IPS-18a (cell line): ENCODE measurements around the gene NRXN3.

Source experiments
- H3K27ac ChIP-seq: one replicate; pipeline ENCODE4 v1.5.1; 2013; ENCODE audit warnings: low read length
- H3K27me3 ChIP-seq: one replicate; pipeline ENCODE4 v1.6.1; 2013; ENCODE audit warnings: mild to moderate bottlenecking, low read length; ENCODE audit not compliant: control insufficient read depth, insufficient read depth
- H3K36me3 ChIP-seq: one replicate; pipeline ENCODE4 v1.6.1; 2013; ENCODE audit warnings: low read depth, low read length; ENCODE audit not compliant: control insufficient read depth
- H3K4me1 ChIP-seq: one replicate; pipeline ENCODE4 v1.6.1; 2013; ENCODE audit warnings: low read depth, low read length; ENCODE audit not compliant: control insufficient read depth
- H3K4me3 ChIP-seq: one replicate; pipeline ENCODE4 v1.5.1; 2013; ENCODE audit warnings: low read length
- H3K9ac ChIP-seq: one replicate; pipeline ENCODE4 v1.6.1; 2013; ENCODE audit warnings: mild to moderate bottlenecking, low read length, moderate library complexity
- H3K9me3 ChIP-seq: one replicate; pipeline ENCODE4 v1.6.1; 2013; ENCODE audit warnings: low read depth, low read length; ENCODE audit not compliant: control insufficient read depth

NRXN3 gene

GRCh38 chr14:79196216-79196615, 1026.0 kb downstream of the NRXN3 start:
- Histone ChIP-seq H3K9ac (no peak overlapping the region), H3K27ac (no peak overlapping the region), H3K4me1 (no peaks in the 10 kb centered on the region), H3K9me3 (no peaks in the 10 kb centered on the region), H3K36me3 (no peaks in the 10 kb centered on the region), H3K27me3 (no peaks in the 10 kb centered on the region), H3K4me3 (no peak overlapping the region)

GRCh38 chr14:79197516-79197915, 1027.3 kb downstream of the NRXN3 start:
- no peaks in the 10 kb centered on the region for H3K36me3 ChIP-seq
- no peak overlapping the region for H3K27ac ChIP-seq
- H3K27me3 ChIP-seq, result no peaks in the 10 kb centered on the region
- H3K9me3 ChIP-seq, result no peaks in the 10 kb centered on the region
- H3K9ac ChIP-seq, result no peak overlapping the region
- no peak overlapping the region for H3K4me3 ChIP-seq
- H3K4me1 ChIP-seq, result no peaks in the 10 kb centered on the region

- Histone ChIP-seq H3K4me1 (no peaks in the 10 kb centered on the region), H3K4me3 (no peak overlapping the region), H3K9ac (no peak overlapping the region), H3K27me3 (no peaks in the 10 kb centered on the region), H3K9me3 (no peaks in the 10 kb centered on the region), H3K27ac (no peak overlapping the region), H3K36me3 (no peaks in the 10 kb centered on the region)
These were observed 1029.0 kb downstream of the NRXN3 start for GRCh38 chr14:79199217-79199616.

GRCh38 chr14:79201564-79202207, 1031.5 kb downstream of the NRXN3 start:
- Histone ChIP-seq H3K27ac (no peak overlapping the region), H3K9ac (no peak overlapping the region), H3K9me3 (no peaks in the 10 kb centered on the region), H3K27me3 (no peaks in the 10 kb centered on the region), H3K4me1 (no peaks in the 10 kb centered on the region), H3K36me3 (no peaks in the 10 kb centered on the region), H3K4me3 (no peak overlapping the region)

- H3K9me3 ChIP-seq, result no peaks in the 10 kb centered on the region
- peaks cover 4% of the 10 kb centered on the region for H3K4me1 ChIP-seq
- H3K4me3 ChIP-seq, result no peak overlapping the region
- H3K36me3 ChIP-seq, result no peaks in the 10 kb centered on the region
- H3K9ac ChIP-seq, result no peak overlapping the region
- H3K27me3 ChIP-seq, result no peaks in the 10 kb centered on the region
- H3K27ac ChIP-seq, result no peak overlapping the region
These were observed 1034.4 kb downstream of the NRXN3 start for GRCh38 chr14:79204591-79204990.

- no peaks in the 10 kb centered on the region for H3K9me3 ChIP-seq
- no peak overlapping the region for H3K27ac ChIP-seq
- no peak overlapping the region for H3K9ac ChIP-seq
- no peaks in the 10 kb centered on the region for H3K36me3 ChIP-seq
- peaks cover 4% of the 10 kb centered on the region for H3K4me1 ChIP-seq
- H3K4me3 ChIP-seq, result no peak overlapping the region
- H3K27me3 ChIP-seq, result no peaks in the 10 kb centered on the region
These were observed 1039.2 kb downstream of the NRXN3 start for GRCh38 chr14:79209418-79209817.

GRCh38 chr14:79225815-79226214, 1055.6 kb downstream of the NRXN3 start:
- Histone ChIP-seq H3K36me3 (no peaks in the 10 kb centered on the region), H3K4me3 (no peak overlapping the region), H3K9ac (no peak overlapping the region), H3K4me1 (no peaks in the 10 kb centered on the region), H3K9me3 (no peaks in the 10 kb centered on the region), H3K27me3 (no peaks in the 10 kb centered on the region), H3K27ac (no peak overlapping the region)

- no peaks in the 10 kb centered on the region for H3K4me1 ChIP-seq
- no peaks in the 10 kb centered on the region for H3K36me3 ChIP-seq
- no peak overlapping the region for H3K9ac ChIP-seq
- H3K4me3 ChIP-seq, result no peak overlapping the region
- H3K27me3 ChIP-seq, result no peaks in the 10 kb centered on the region
- no peaks in the 10 kb centered on the region for H3K9me3 ChIP-seq
- H3K27ac ChIP-seq, result no peak overlapping the region
These were observed 1059.3 kb downstream of the NRXN3 start for GRCh38 chr14:79229383-79229909.

GRCh38 chr14:79242666-79243065, 1072.5 kb downstream of the NRXN3 start:
- no peaks in the 10 kb centered on the region for H3K9me3 ChIP-seq
- no peak overlapping the region for H3K4me3 ChIP-seq

GRCh38 chr14:79246173-79246572, 1076.0 kb downstream of the NRXN3 start:
- Histone ChIP-seq H3K9me3 (no peaks in the 10 kb centered on the region), H3K27me3 (no peaks in the 10 kb centered on the region), H3K9ac (no peak overlapping the region), H3K4me1 (peaks cover 10% of the 10 kb centered on the region), H3K4me3 (no peak overlapping the region), H3K36me3 (no peaks in the 10 kb centered on the region), H3K27ac (no peak overlapping the region)

More at GRCh38 chr14:79242666-79243065, 1072.5 kb downstream of the NRXN3 start:
- Histone ChIP-seq H3K36me3 (no peaks in the 10 kb centered on the region), H3K4me1 (no peaks in the 10 kb centered on the region), H3K27ac (no peak overlapping the region), H3K9ac (no peak overlapping the region), H3K27me3 (no peaks in the 10 kb centered on the region)

- no peaks in the 10 kb centered on the region for H3K36me3 ChIP-seq
- no peaks in the 10 kb centered on the region for H3K9me3 ChIP-seq
- H3K27ac ChIP-seq, result no peak overlapping the region
- peaks cover 10% of the 10 kb centered on the region for H3K4me1 ChIP-seq
- H3K27me3 ChIP-seq, result no peaks in the 10 kb centered on the region
- no peak overlapping the region for H3K9ac ChIP-seq
- H3K4me3 ChIP-seq, result no peak overlapping the region
These were observed 1078.0 kb downstream of the NRXN3 start for GRCh38 chr14:79248126-79248525.

GRCh38 chr14:79248771-79249170, 1078.6 kb downstream of the NRXN3 start:
- peaks cover 10% of the 10 kb centered on the region for H3K4me1 ChIP-seq
- no peaks in the 10 kb centered on the region for H3K9me3 ChIP-seq
- H3K9ac ChIP-seq, result no peak overlapping the region
- H3K27ac ChIP-seq, result no peak overlapping the region
- H3K36me3 ChIP-seq, result no peaks in the 10 kb centered on the region
- no peaks in the 10 kb centered on the region for H3K27me3 ChIP-seq
- H3K4me3 ChIP-seq, result no peak overlapping the region
